ENCODE data around the gene RAB5B.
A peak's percentile ranks its signal among the peaks of the same experiment; 100 is the strongest.

Gene RAB5B

GRCh38 chr12:55929306-55929791, 44.5 kb upstream of the RAB5B start:
- CTCF ChIA-PET, result interaction anchor here (0.7 kb wide), 1 partner anchor 11 kb away, joined by 4 read pairs; no protein-coding TSS in a partner anchor

GRCh38 chr12:55930771-55931316, 43.0 kb upstream of the RAB5B start, which contains the start of gene DGKA:
TSS of gene DGKA (plus strand) at chr12:55931162. CDS start at chr12:55936504, 5,342 bp downstream.
- ChIA-PET POLR2A (ENCODE audit: low non-redundant PET) (no interaction called here), CTCF (interaction anchor here (0.5 to 1.5 kb wide), 7 partner anchors 9 to 248 kb away, joined by 3 to 6 read pairs (median 3); no protein-coding TSS in a partner anchor)
- peak; percentile 77 for DNase-seq (ENCODE audit: low spot score)
- TF ChIP-seq CTCF (conservative IDR thresholded peaks at IDR 0.05; ENCODE audit: low read depth), result peak; percentile 78
- peak within 1 kb of the TSS; percentile 99 for H3K27ac ChIP-seq

More at GRCh38 chr12:55929306-55929791, 44.5 kb upstream of the RAB5B start:
- no peak for DNase-seq (ENCODE audit: low spot score)
- no peak for TF ChIP-seq CTCF (conservative IDR thresholded peaks at IDR 0.05; ENCODE audit: low read depth)
- peak overlapping the region; percentile 99 for H3K27ac ChIP-seq
- POLR2A ChIA-PET (ENCODE audit: low non-redundant PET), result interaction anchor here (0.6 kb wide), 1 partner anchor 13 kb away, joined by 3 read pairs; no protein-coding TSS in a partner anchor

- POLR2A ChIA-PET (ENCODE audit: low non-redundant PET), result interaction anchor here (0.6 kb wide), 4 partner anchors 42 to 102 kb away, joined by 3 read pairs; partner anchors contain the start of genes DNAJC14 and RAB5B
- CTCF ChIA-PET, result interaction anchor here (0.6 to 1.5 kb wide), 5 partner anchors 10 to 1666 kb away, joined by 3 to 6 read pairs (median 3); no protein-coding TSS in a partner anchor
- peak overlapping the region; percentile 99 for H3K27ac ChIP-seq
- DNase-seq (ENCODE audit: low spot score), result no peak
- TF ChIP-seq CTCF (conservative IDR thresholded peaks at IDR 0.05; ENCODE audit: low read depth), result no peak
Measured at GRCh38 chr12:55931317-55931779, 42.5 kb upstream of the RAB5B start.

- CTCF ChIA-PET, result interaction anchor here (0.6 to 1.5 kb wide), 4 partner anchors 9 to 1667 kb away, joined by 3 to 6 read pairs (median 4); no protein-coding TSS in a partner anchor
- peak overlapping the region; percentile 99 for H3K27ac ChIP-seq
- no peak for DNase-seq (ENCODE audit: low spot score)
- POLR2A ChIA-PET (ENCODE audit: low non-redundant PET), result interaction anchor here (0.6 kb wide), 4 partner anchors 42 to 103 kb away, joined by 3 read pairs; partner anchors contain the start of genes DNAJC14 and RAB5B
- no peak for TF ChIP-seq CTCF (conservative IDR thresholded peaks at IDR 0.05; ENCODE audit: low read depth)
Measured at GRCh38 chr12:55931780-55932550, 41.9 kb upstream of the RAB5B start.

- CTCF ChIA-PET, result interaction anchor here (1.5 to 1.9 kb wide), 2 partner anchors 8 to 24 kb away, joined by 6 read pairs; no protein-coding TSS in a partner anchor
- POLR2A ChIA-PET (ENCODE audit: low non-redundant PET), result no interaction called here
- H3K27ac ChIP-seq, result peak overlapping the region; percentile 99
- no peak for DNase-seq (ENCODE audit: low spot score)
- no peak for TF ChIP-seq CTCF (conservative IDR thresholded peaks at IDR 0.05; ENCODE audit: low read depth)
Measured at GRCh38 chr12:55932551-55932910, 41.3 kb upstream of the RAB5B start.

- CTCF ChIA-PET, result interaction anchor here (0.6 to 1.9 kb wide), 2 partner anchors 23 to 64 kb away, joined by 6 read pairs; partner anchors contain the start of gene SUOX
- peak overlapping the region; percentile 99 for H3K27ac ChIP-seq
- DNase-seq (ENCODE audit: low spot score), result peak; percentile 95
- POLR2A ChIA-PET (ENCODE audit: low non-redundant PET), result no interaction called here
- TF ChIP-seq CTCF (conservative IDR thresholded peaks at IDR 0.05; ENCODE audit: low read depth), result no peak
Measured at GRCh38 chr12:55933169-55933798, 40.6 kb upstream of the RAB5B start.

Data from RWPE1 (cell line).